Keratinocyte (primary cell): Measurements from ENCODE around the gene TSPYL2. TPM values are rescaled to one million over a fixed set of nuclear protein-coding genes. Genes with fewer than 3 reads are reported as not detected.

ENCODE experiments used
- DNase-seq: peaks from one replicate; pipeline ENCODE4 v3.0.0-alpha.2; 2011; ENCODE audit warnings: low read depth, missing footprints, low spot score
- FAIRE-seq: peaks from 2 replicates; lab custom pipeline; 2011; peaks lifted over from hg19 to GRCh38; lab: Jason Lieb, UNC
- H2AFZ ChIP-seq: 2 replicates; pipeline ENCODE4 v1.6.0; 2012; ENCODE audit warnings: low read length, control low read depth, inconsistent platforms; ENCODE audit not compliant: control insufficient read depth
- H3K27ac ChIP-seq: 2 replicates; pipeline ENCODE4 v1.5.1; 2011; ENCODE audit warnings: low read length; ENCODE audit not compliant: control insufficient read depth, insufficient read depth
- H3K27me3 ChIP-seq: 3 replicates; pipeline ENCODE4 v1.6.0; 2011; ENCODE audit warnings: low read length; ENCODE audit not compliant: control insufficient read depth, insufficient read depth; ENCODE audit errors: extremely low read depth
- H3K36me3 ChIP-seq, 2 experiments: 2 replicates in 1 of 2; 3 replicates in 1 of 2; pipeline ENCODE4 v1.5.1; 2011; ENCODE audit warnings: low read length in 2 of 2, mild to moderate bottlenecking in 1 of 2; ENCODE audit not compliant: control insufficient read depth in 2 of 2, insufficient read depth in 2 of 2; ENCODE audit errors: extremely low read depth in 1 of 2
- H3K4me1 ChIP-seq: 3 replicates; pipeline ENCODE4 v1.5.1; 2011; ENCODE audit warnings: low read length; ENCODE audit not compliant: control insufficient read depth, insufficient read depth; ENCODE audit errors: extremely low read depth
- H3K4me2 ChIP-seq: 3 replicates; pipeline ENCODE4 v1.6.0; 2011; ENCODE audit warnings: low read depth, low read length; ENCODE audit not compliant: control insufficient read depth, insufficient read depth; ENCODE audit errors: extremely low read depth
- H3K4me3 ChIP-seq, 3 experiments: fragments of 200-600 bp in 1 of 3; sonication (generic) in 1 of 3; 2 replicates in 2 of 3; 3 replicates in 1 of 3; pipeline ENCODE4 v1.5.1; 2011 to 2016; ENCODE audit warnings: low read length in 3 of 3, mild to moderate bottlenecking in 3 of 3, control low read depth in 2 of 3, inconsistent platforms in 1 of 3, low read depth in 1 of 3, mixed read lengths in 1 of 3, mixed run types in 1 of 3, moderate library complexity in 1 of 3; ENCODE audit not compliant: control insufficient read depth in 2 of 3, insufficient read depth in 2 of 3; ENCODE audit errors: extremely low read depth in 1 of 3
- H3K79me2 ChIP-seq: 2 replicates; pipeline ENCODE4 v1.6.0; 2012; ENCODE audit warnings: low read length; ENCODE audit not compliant: control insufficient read depth, insufficient read depth
- H3K9ac ChIP-seq: 3 replicates; pipeline ENCODE4 v1.6.0; 2011; ENCODE audit warnings: low read length; ENCODE audit not compliant: control insufficient read depth, insufficient read depth; ENCODE audit errors: extremely low read depth
- H3K9me1 ChIP-seq: 3 replicates; pipeline ENCODE4 v1.6.0; 2011; ENCODE audit warnings: low read length; ENCODE audit not compliant: control insufficient read depth, insufficient read depth; ENCODE audit errors: extremely low read depth
- H3K9me3 ChIP-seq: 2 replicates; pipeline ENCODE4 v1.5.1; 2012; ENCODE audit warnings: low read depth, low read length; ENCODE audit not compliant: control insufficient read depth
- H4K20me1 ChIP-seq: 3 replicates; pipeline ENCODE4 v1.6.0; 2011; ENCODE audit warnings: low read length; ENCODE audit not compliant: control insufficient read depth, insufficient read depth; ENCODE audit errors: extremely low read depth
- EZH2 ChIP-seq: IDR thresholded peaks from one replicate; pipeline ENCODE4 v1.6.1; 2012; ENCODE audit warnings: inconsistent platforms, mild to moderate bottlenecking, low read length, moderate library complexity
- dilution Hi-C: fragments of 300-500 bp; cut with MboI; formaldehyde crosslinking; loops from one replicate; pipeline ENCODE4 v1.7.0; 2020; ENCODE audit warnings: low sequenced_read_pairs; ENCODE audit not compliant: extremely low pct_ligation_motif_present
- polyA plus RNA-seq, 5 experiments: library from polyadenylated mRNA; depleted of rRNA in 3 of 5; stranded (reverse) in 3 of 5; stranded (forward) in 1 of 5; unstranded in 1 of 5; fragments of >200 nt; gene quantifications; 1 replicate in 1 of 5; 2 replicates in 3 of 5; 3 replicates in 1 of 5; pipeline versions ENCODE4 v1.2.1 to v1.2.3, GENCODE V29; 2011 to 2012; ENCODE audit warnings: missing spikeins in 2 of 5, low read depth in 1 of 5, low replicate concordance in 1 of 5
- TF ChIP-seq, protein P1 (sequence below), 3 experiments: IDR thresholded peaks in 1 of 3; conservative IDR thresholded peaks in 1 of 3; optimal IDR thresholded peaks in 1 of 3; 2 replicates in 2 of 3; 3 replicates in 1 of 3; pipeline versions ENCODE3 to v1.5.1; 2011; ENCODE audit warnings: low read length in 3 of 3, mild to moderate bottlenecking in 3 of 3, moderate library complexity in 2 of 3, control low read depth in 1 of 3, inconsistent platforms in 1 of 3; ENCODE audit not compliant: insufficient read depth in 2 of 3; ENCODE audit errors: extremely low read depth in 1 of 3

The TSPYL2 gene
- polyA plus RNA-seq, 1 donor (not counting 4 experiments of a cell fraction or from before 2014, with no cell fraction given) = 17.9 TPM

DNA sequence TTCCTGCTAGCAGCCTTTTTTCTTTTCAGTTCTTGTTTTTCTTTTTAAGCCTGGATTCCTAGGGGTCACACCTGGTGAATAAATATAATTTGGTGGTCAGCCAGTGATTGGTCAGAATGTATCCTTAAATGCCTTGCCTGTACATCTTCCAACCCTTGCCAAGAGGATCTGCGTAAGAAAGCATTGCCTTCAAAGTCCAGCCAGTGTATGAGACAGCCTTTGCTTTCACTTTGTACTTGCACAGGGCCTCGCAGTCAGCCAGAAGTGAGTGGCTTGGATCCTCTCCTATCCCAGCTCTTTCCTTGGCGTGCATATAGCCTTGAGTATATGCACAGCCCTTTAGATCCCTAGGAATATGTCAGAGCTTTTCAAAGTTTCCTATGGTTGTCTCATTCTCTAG lies 33.9 kb downstream of the TSPYL2 start:
- H3K4me1 ChIP-seq = no peaks in the 10 kb centered on the region
- H3K9ac ChIP-seq = no peak overlapping the region
- no peaks in the 10 kb centered on the region for H3K79me2 ChIP-seq
- H2AFZ ChIP-seq = no peak overlapping the region
- H3K4me2 ChIP-seq = peak overlapping the region; percentile 22
- no peaks in the 10 kb centered on the region for H3K36me3 ChIP-seq
- H4K20me1 ChIP-seq = no peaks in the 10 kb centered on the region
- DNase-seq (no peak), FAIRE-seq (no peak)
- H3K27ac ChIP-seq = no peak overlapping the region
- H3K27me3 ChIP-seq = no peaks in the 10 kb centered on the region
- no peaks in the 10 kb centered on the region for H3K9me3 ChIP-seq
- dilution Hi-C loops = no loop called here
- no peak overlapping the region for H3K4me3 ChIP-seq
- TF ChIP-seq, protein P1, sequence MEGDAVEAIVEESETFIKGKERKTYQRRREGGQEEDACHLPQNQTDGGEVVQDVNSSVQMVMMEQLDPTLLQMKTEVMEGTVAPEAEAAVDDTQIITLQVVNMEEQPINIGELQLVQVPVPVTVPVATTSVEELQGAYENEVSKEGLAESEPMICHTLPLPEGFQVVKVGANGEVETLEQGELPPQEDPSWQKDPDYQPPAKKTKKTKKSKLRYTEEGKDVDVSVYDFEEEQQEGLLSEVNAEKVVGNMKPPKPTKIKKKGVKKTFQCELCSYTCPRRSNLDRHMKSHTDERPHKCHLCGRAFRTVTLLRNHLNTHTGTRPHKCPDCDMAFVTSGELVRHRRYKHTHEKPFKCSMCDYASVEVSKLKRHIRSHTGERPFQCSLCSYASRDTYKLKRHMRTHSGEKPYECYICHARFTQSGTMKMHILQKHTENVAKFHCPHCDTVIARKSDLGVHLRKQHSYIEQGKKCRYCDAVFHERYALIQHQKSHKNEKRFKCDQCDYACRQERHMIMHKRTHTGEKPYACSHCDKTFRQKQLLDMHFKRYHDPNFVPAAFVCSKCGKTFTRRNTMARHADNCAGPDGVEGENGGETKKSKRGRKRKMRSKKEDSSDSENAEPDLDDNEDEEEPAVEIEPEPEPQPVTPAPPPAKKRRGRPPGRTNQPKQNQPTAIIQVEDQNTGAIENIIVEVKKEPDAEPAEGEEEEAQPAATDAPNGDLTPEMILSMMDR (optimal IDR thresholded peaks at IDR 0.05 in 1 of 3, IDR thresholded peaks at IDR 0.05 in 1 of 3, conservative IDR thresholded peaks at IDR 0.05 in 1 of 3; ENCODE audit: extremely low read depth in 1 of 3, insufficient read depth in 2 of 3, low read length in 3 of 3) = no peak
- no peak for TF ChIP-seq EZH2
- no peaks in the 10 kb centered on the region for H3K9me1 ChIP-seq

DNA sequence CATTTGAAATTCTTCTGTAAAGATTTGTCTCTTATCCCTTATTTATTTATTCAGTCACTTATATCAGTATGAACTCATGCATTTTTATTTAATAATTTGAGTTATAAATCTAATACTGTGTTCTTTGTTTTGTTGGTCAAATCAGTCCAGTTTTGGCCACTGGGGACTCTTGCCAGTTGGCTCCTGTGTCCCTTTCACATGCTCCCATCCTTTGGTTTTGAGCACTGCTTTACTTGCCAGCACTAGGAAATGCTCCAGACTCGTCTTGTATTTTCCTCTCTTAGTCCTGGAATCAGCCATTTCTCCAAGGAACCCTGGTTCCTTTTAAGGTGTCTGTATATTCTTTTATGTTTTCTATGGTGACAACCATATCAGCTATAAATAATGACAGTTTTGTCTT lies 39.8 kb downstream of the TSPYL2 start:
- FAIRE-seq (no peak), DNase-seq (no peak)
- no peak overlapping the region for H3K4me2 ChIP-seq
- H3K9me1 ChIP-seq = no peaks in the 10 kb centered on the region
- no peak for TF ChIP-seq EZH2
- TF ChIP-seq, protein P1 (optimal IDR thresholded peaks at IDR 0.05 in 1 of 3, IDR thresholded peaks at IDR 0.05 in 1 of 3, conservative IDR thresholded peaks at IDR 0.05 in 1 of 3; ENCODE audit: extremely low read depth in 1 of 3, insufficient read depth in 2 of 3, low read length in 3 of 3) = no peak
- H3K27me3 ChIP-seq = no peaks in the 10 kb centered on the region
- H2AFZ ChIP-seq = no peak overlapping the region
- no peak overlapping the region for H3K27ac ChIP-seq
- H3K9me3 ChIP-seq = no peaks in the 10 kb centered on the region
- no peaks in the 10 kb centered on the region for H3K36me3 ChIP-seq
- dilution Hi-C loops = no loop called here
- H3K79me2 ChIP-seq = no peaks in the 10 kb centered on the region
- no peaks in the 10 kb centered on the region for H3K4me1 ChIP-seq
- H4K20me1 ChIP-seq = no peaks in the 10 kb centered on the region
- H3K4me3 ChIP-seq = no peak overlapping the region
- no peak overlapping the region for H3K9ac ChIP-seq
